ENCODE data around the gene SPNS3. TPM values are rescaled to one million over a fixed set of nuclear protein-coding genes. Genes with fewer than 3 reads are reported as not detected.

SPNS3 gene
- total RNA-seq, 1 experiment from 2014 or later, result 15.9 TPM

DNA sequence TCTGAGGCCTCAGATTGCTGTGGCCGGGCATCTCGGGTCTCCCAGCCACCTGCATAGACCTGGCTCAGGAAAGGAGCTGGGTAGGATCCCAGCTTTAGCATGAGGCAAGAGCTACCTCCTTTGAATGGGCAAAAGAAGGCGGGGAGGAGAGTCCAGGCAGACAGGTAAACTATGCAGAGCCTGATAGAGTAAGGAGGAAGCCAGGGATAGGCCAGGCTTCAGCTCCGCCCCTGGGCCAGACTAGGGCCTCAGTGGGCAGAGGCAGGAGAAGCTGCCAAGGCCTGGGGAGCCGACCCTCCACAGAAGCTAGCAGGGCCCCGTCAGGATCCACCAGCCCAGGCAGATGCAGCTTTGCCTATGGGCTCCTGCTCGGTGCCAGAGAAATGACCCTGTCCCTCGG, 44.7 kb upstream of the SPNS3 start:
- Histone ChIP-seq H3K4me1 (replicated peaks; ENCODE audit: insufficient read depth) (peaks cover 38% of the 10 kb centered on the region), H4K20me1 (ENCODE audit: insufficient read depth) (no peaks in the 10 kb centered on the region), H3F3A (ENCODE audit: insufficient read depth, low read depth) (peaks cover 11% of the 10 kb centered on the region), H3K36me3 (ENCODE audit: low read depth) (no peaks in the 10 kb centered on the region), H3K9me3 (ENCODE audit: insufficient read depth, low read depth) (no peaks in the 10 kb centered on the region), H3K27me3 (ENCODE audit: insufficient read depth, low read depth) (no peaks in the 10 kb centered on the region), H3K79me2 (ENCODE audit: low read depth) (no peaks in the 10 kb centered on the region), H3K4me2 (no peak overlapping the region), H2AFZ (peak overlapping the region; percentile 61), H3K27ac (no peak overlapping the region), H3K4me3 (no peak overlapping the region), H3K9me2 (ENCODE audit: insufficient read depth) (no peaks in the 10 kb centered on the region)
- CTCF ChIA-PET, result interaction anchor here (0.6 to 0.7 kb wide), 2 partner anchors 23 to 127 kb away, joined by 3 to 4 read pairs; no protein-coding TSS in a partner anchor
- BruUV-seq (replicated peaks), result no TSS peak
- intact Hi-C loops (cut with micrococcal nuclease; ENCODE audit: unreplicated experiment), result no loop called here
- DNase-seq, result peak; percentile 36 to 45
- POLR2A ChIA-PET (ENCODE audit: unreplicated experiment), result interaction anchor here (0.6 kb wide), 1 partner anchor 189 kb away, joined by 3 read pairs; no protein-coding TSS in a partner anchor
- TF ChIP-seq EZH2 (IDR thresholded peaks at IDR 0.05; ENCODE audit: low read depth), result no peak
- TF ChIP-seq, protein P1, sequence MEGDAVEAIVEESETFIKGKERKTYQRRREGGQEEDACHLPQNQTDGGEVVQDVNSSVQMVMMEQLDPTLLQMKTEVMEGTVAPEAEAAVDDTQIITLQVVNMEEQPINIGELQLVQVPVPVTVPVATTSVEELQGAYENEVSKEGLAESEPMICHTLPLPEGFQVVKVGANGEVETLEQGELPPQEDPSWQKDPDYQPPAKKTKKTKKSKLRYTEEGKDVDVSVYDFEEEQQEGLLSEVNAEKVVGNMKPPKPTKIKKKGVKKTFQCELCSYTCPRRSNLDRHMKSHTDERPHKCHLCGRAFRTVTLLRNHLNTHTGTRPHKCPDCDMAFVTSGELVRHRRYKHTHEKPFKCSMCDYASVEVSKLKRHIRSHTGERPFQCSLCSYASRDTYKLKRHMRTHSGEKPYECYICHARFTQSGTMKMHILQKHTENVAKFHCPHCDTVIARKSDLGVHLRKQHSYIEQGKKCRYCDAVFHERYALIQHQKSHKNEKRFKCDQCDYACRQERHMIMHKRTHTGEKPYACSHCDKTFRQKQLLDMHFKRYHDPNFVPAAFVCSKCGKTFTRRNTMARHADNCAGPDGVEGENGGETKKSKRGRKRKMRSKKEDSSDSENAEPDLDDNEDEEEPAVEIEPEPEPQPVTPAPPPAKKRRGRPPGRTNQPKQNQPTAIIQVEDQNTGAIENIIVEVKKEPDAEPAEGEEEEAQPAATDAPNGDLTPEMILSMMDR (conservative IDR thresholded peaks at IDR 0.05), result no peak

DNA sequence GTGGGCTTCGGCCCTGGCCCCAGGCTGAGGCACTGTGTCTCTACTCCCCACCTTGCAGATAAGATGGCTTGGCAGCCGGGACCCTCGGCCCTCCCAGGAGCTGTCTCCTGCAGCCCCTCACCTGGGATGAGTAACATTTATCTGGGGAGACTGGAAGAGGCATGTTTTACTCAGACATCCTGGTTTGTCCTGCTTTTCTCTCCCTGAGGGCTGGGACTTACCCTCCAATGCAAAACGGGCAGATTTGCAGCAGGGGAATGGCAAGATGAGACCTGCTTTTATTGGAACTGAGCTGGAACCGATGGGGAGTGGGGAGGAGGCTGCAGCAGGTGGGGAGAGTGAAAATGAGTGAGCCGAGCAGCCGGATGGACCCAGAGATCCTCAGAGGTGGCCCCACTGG, 39.9 kb upstream of the SPNS3 start:
- Histone ChIP-seq H3K9me2 (ENCODE audit: insufficient read depth) (no peaks in the 10 kb centered on the region), H3K9me3 (ENCODE audit: insufficient read depth, low read depth) (no peaks in the 10 kb centered on the region), H3K4me1 (replicated peaks; ENCODE audit: insufficient read depth) (peaks cover 54% of the 10 kb centered on the region), H3K4me3 (peak overlapping the region; percentile 27; the same call in 1 of the 2 replicates), H2AFZ (peak overlapping the region; percentile 71), H3K36me3 (ENCODE audit: low read depth) (no peaks in the 10 kb centered on the region), H3K4me2 (peak overlapping the region; percentile 77), H3F3A (ENCODE audit: insufficient read depth, low read depth) (peaks cover 22% of the 10 kb centered on the region), H3K27me3 (ENCODE audit: insufficient read depth, low read depth) (no peaks in the 10 kb centered on the region), H4K20me1 (ENCODE audit: insufficient read depth) (no peaks in the 10 kb centered on the region), H3K79me2 (ENCODE audit: low read depth) (no peaks in the 10 kb centered on the region), H3K27ac (peak overlapping the region; percentile 85)
- TSS peak; percentile 97 for BruUV-seq (replicated peaks)
- TF ChIP-seq, protein P1 (conservative IDR thresholded peaks at IDR 0.05), result no peak
- TF ChIP-seq EZH2 (IDR thresholded peaks at IDR 0.05; ENCODE audit: low read depth), result no peak
- CTCF ChIA-PET, result interaction anchor here (0.6 kb wide), 2 partner anchors 83 to 245 kb away, joined by 3 to 4 read pairs; no protein-coding TSS in a partner anchor
- intact Hi-C loops (cut with micrococcal nuclease; ENCODE audit: unreplicated experiment), result loop anchor here (1.0 kb wide), 1 partner anchor 28 kb away; the partner anchor contains the start of gene UBE2G1
- peak in 1 of 2 experiments; percentile 53 for DNase-seq
- POLR2A ChIA-PET (ENCODE audit: unreplicated experiment), result interaction anchor here (0.6 kb wide), 1 partner anchor 655 kb away, joined by 6 read pairs; no protein-coding TSS in a partner anchor

DNA sequence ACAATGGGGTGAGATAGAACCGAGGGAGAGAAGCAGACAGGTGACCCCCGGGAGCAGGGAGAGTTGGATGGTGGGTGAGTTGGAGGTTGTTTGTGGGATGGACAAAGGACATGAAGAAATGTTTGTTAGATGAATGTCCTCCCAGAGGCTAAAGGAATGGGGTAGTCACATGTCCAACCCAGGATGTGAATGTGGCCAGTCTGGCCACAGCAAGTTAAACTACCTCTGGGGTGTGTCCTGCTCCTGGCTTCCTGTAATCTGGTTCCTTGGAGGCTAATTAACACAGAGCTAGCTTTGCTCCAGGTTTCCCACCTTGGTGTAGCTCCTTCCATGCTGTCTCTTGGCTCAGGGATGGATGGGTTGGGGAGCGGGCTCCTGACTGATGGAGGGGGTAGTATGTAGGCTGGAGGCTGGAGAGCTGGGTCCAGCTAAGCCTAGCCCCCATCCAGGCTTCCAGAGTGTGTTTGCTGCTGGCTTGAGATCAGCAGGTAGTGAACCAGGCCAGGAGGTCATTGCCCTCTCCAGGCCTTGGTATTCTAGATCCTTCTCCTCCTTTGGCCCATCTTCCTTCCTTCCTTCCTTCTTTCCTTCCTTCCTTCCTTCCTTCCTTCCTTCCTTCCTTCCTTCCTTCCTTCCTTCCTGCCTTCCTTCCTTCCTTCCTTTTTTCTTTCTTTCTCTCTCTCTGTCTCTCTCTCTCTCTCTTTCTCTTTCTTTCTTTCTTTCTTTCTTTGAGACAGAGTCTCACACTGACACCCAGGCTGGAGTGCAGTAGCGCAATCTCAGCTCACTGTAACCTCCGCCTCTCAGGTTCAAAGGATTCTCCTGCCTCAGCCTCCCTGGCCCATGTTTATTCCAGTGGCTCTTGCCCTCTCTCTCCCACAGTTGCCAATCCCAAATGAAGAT, 39.3 kb upstream of the SPNS3 start:
- H3K4me3 ChIP-seq, result peak overlapping the region; percentile 27; the same call in 1 of the 2 replicates
- BruUV-seq (replicated peaks), result TSS peak; percentile 75
- peak overlapping the region; percentile 85 for H3K27ac ChIP-seq

More for the DNA sequence above, 39.3 kb upstream of the SPNS3 start:
- no peaks in the 10 kb centered on the region for H3K36me3 ChIP-seq (ENCODE audit: low read depth)
- no peaks in the 10 kb centered on the region for H3K27me3 ChIP-seq (ENCODE audit: insufficient read depth, low read depth)
- H2AFZ ChIP-seq, result peak overlapping the region; percentile 71
- TF ChIP-seq, protein P1 (conservative IDR thresholded peaks at IDR 0.05), result no peak
- no peak for TF ChIP-seq EZH2 (IDR thresholded peaks at IDR 0.05; ENCODE audit: low read depth)
- H3F3A ChIP-seq (ENCODE audit: insufficient read depth, low read depth), result peaks cover 22% of the 10 kb centered on the region
- no peaks in the 10 kb centered on the region for H3K9me3 ChIP-seq (ENCODE audit: insufficient read depth, low read depth)
- intact Hi-C loops (cut with micrococcal nuclease; ENCODE audit: unreplicated experiment), result loop anchor here (1.0 kb wide), 1 partner anchor 28 kb away; the partner anchor contains the start of gene UBE2G1
- POLR2A ChIA-PET (ENCODE audit: unreplicated experiment), result interaction anchor here (0.5 to 0.6 kb wide), 5 partner anchors 11 to 655 kb away, joined by 3 to 22 read pairs (median 4); no protein-coding TSS in a partner anchor
- peak; percentile 70 to 95 for DNase-seq
- no peaks in the 10 kb centered on the region for H4K20me1 ChIP-seq (ENCODE audit: insufficient read depth)
- CTCF ChIA-PET, result interaction anchor here (0.6 to 0.7 kb wide), 3 partner anchors 82 to 245 kb away, joined by 3 to 8 read pairs (median 4); no protein-coding TSS in a partner anchor
- peaks cover 47% of the 10 kb centered on the region for H3K4me1 ChIP-seq (replicated peaks; ENCODE audit: insufficient read depth)
- H3K9me2 ChIP-seq (ENCODE audit: insufficient read depth), result no peaks in the 10 kb centered on the region
- no peaks in the 10 kb centered on the region for H3K79me2 ChIP-seq (ENCODE audit: low read depth)
- peak overlapping the region; percentile 77 for H3K4me2 ChIP-seq
